Measurements from ENCODE around the gene SLC35A5.

The SLC35A5 gene

DNA sequence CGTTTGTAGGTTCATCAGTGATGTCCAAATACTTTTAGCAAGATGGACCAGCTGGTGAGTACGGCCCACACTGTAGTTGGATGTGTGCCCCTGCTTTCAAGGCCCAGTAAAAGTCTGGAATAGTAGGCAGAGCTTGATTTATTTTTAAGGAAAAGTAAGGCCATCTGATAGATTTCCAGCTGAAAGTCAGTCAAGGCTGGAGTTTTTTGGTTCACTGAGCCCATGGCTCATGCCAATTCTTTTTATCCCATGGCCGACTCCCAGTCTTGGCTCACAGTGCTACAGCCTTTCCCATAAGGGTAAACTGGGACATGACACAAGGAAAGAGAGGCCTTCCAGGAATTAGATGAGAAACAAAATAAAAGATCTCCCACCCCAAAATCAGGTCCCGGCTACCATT lies 65.6 kb downstream of the SLC35A5 start:
- no peak for DNase-seq (ENCODE audit: low spot score)

DNA sequence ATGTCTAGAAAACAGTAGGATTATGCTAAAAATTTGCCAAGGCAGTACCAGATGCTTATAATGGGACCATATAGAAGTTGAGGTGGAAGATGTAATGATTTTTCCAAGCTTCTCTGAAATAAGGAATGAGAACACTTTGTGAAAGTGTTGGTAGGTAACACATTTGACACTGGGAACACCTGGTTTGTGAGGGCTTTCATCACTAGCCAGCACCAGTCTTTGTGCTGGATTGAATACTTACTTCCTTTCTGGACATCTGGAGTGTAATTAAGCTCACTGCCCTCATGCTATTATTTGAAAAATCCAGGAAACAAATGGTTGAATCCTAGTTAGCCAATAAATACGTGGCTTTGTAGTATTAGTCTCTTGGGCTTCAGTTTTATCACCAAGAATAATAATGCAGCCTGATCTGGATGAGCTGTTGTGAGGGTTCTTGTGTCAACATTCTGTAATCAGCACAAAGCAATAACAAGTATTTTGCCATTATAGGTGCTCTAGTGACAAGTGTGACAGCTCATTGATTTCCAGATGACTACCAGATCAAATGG lies 66.1 kb downstream of the SLC35A5 start:
- no peak for DNase-seq (ENCODE audit: low spot score)

DNA sequence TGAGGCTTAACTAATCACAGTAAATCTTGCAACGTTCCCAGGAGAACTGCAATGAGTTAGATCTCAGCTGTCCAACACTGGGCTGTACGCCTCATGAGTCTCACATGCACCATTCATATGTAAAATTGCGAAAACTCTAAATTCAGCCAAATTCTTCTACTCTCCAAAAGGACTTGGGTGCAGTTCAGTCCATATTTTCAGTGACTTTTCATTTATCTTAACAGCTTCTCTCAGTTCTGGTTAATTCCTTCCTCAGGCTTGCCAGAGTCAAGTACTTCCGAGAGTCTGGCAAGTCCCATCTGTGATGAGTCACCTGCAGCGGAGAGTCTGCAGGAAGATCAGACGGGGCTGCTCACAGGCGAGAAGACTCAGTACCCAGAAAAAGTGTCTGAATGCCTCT lies 67.6 kb downstream of the SLC35A5 start:
- no peak for DNase-seq (ENCODE audit: low spot score)

DNA sequence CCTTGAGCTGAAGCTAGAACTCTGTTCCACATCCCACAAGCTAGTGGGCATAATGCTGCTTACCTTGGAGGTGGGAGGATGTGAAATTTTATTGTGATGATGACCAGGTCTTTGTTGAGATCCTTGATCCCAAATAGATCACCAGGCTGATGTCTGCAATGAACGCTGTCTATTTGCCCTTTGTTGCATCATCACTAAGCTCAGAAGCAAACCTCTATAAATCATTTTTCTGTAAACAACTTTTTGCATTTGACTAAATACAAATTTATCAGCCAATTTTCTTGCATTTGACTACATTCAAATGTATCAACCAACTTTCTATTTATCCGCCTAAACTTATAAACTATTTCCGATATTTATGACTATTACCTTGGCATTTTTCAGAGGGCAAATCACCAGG lies 69.4 kb downstream of the SLC35A5 start:
- no peak for DNase-seq (ENCODE audit: low spot score)

DNA sequence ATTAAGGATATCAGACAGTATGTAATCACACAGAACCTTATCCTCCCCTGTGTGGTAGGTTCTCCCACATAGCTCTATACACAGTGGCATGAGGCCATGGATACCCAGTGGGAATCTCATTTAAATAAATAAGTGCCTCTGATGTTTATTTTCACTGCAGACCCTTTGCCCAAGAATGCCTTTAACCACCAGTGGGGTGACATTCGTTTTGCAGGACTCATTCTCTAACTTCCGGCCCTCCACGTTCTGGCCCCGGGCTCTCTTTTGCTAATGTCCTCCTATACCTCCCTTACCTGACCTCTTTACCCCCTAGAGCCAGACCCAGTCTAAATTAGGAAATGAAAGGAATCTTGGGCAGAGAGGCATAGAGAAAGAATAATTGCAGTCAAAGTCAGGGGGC lies 70.8 kb downstream of the SLC35A5 start:
- no peak for DNase-seq (ENCODE audit: low spot score)

DNA sequence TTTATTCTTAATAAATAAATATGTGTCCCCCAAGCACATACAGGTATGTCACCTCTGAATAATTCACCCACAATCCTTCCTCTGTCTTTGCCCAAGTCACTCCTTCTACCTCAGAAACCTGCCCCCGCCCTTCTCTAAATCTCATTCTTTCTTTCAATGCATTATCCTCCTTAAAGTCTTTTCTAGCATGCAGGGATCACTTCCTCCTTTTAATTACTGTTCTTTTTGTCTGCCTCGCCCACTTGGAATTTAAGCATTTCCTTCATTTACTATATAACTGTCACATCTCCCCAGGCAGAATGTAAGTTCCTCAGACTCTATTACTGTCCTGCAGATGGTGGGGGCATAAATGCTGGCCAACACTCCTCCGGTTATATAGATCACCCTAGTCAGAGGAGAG lies 71.3 kb downstream of the SLC35A5 start:
- no peak for DNase-seq (ENCODE audit: low spot score)

DNA sequence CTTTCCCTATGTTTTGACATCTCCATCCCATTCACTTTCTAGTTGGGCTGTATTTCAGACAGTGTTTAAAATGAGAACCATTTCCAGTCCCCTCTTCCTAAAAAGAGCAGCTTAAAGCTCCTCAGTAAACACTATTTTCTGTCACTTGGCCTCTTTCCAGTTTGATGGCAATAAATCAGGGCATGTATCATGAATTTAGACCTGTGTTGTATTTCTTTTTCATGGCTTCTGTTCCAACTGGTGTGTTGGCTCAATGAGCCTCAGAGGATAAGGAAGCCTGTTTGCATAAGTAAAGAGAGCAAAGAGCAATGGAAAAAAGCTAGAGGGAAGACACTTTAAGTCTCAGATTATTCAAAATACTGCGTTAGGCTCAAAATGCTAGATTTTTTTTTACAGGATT lies 71.9 kb downstream of the SLC35A5 start:
- DNase-seq (ENCODE audit: low spot score): no peak

DNA sequence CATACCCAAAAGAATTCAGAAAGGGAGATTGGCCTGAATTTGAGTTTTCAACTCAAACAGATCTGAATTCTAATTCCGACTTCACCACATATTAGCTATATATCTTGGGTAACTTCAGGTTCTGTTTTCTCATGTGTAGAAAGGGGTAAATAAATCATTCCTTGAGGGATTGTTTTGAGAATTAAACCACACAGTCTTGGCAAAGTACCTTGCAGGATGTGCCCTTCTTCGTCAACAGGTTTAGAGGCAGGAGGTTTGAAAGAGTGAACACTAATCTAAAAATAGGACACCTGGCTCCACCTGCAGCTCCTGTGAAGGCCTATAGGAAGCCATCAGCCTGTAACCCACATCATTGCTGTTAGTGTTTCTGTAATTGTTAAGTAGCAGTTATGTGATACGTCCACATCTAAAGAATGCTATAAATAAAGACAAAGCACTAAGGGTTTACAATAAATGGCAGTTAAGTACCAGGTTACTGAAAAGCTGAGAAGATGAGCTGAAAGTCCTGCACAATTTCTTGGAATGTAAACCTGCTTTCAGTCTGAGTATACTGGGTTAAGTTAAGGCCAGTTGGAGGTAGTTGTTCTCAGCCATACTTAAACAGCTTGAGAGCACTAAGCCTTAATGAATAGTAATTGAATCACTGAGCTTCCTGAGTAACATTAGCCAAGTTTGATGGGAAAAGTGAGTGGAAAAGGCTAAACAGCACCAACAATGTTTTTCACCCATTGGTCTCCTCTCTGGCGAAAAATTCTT lies 73.1 kb downstream of the SLC35A5 start:
- DNase-seq (ENCODE audit: low spot score): peak; percentile 50
